Measurements from ENCODE around the gene TTLL7.

GRCh38 chr1:83860490-83861221, 138.3 kb downstream of the TTLL7 start:
- peak; percentile 76 for TF ChIP-seq CTCF (IDR thresholded peaks at IDR 0.05; ENCODE audit: low read length)
- no peak for TF ChIP-seq EZH2 (IDR thresholded peaks at IDR 0.05; ENCODE audit: borderline replicate concordance, low read length)
